Neural progenitor cell (in vitro differentiated cells): ENCODE measurements around the gene MMEL1. TPM values are rescaled to one million over a fixed set of nuclear protein-coding genes. Genes with fewer than 3 reads are reported as not detected.

ENCODE experiments used
- DNase-seq: peaks from one replicate; pipeline ENCODE4 v3.0.0-alpha.2; 2016; ENCODE audit warnings: low spot score
- H2AFZ ChIP-seq: fragments of 200-600 bp; sonication (generic); replicated peaks from 2 replicates; pipeline ENCODE4 v1.6.1; 2016; ENCODE audit warnings: antibody characterized with exemption
- H3F3A ChIP-seq: fragments of 200-600 bp; sonication (generic); 2 replicates; pipeline ENCODE4 v1.6.1; 2016; ENCODE audit warnings: antibody characterized with exemption, low read depth
- H3K27ac ChIP-seq: fragments of 200-600 bp; sonication (generic); 2 replicates; pipeline ENCODE4 v1.5.1; 2016; ENCODE audit warnings: mild to moderate bottlenecking
- H3K27me3 ChIP-seq: fragments of 200-600 bp; sonication (generic); 2 replicates; pipeline ENCODE4 v1.6.1; 2016; ENCODE audit warnings: mild to moderate bottlenecking, moderate library complexity
- H3K36me3 ChIP-seq: fragments of 200-600 bp; sonication (generic); 2 replicates; pipeline ENCODE4 v1.5.1; 2016
- H3K4me1 ChIP-seq: fragments of 200-600 bp; sonication (generic); 2 replicates; pipeline ENCODE4 v1.6.1; 2016; ENCODE audit warnings: mixed run types
- H3K4me2 ChIP-seq: fragments of 200-600 bp; sonication (generic); 2 replicates; pipeline ENCODE4 v1.6.1; 2016
- H3K4me3 ChIP-seq: fragments of 200-600 bp; sonication (generic); 2 replicates; pipeline ENCODE4 v1.5.1; 2016
- H3K79me2 ChIP-seq: fragments of 200-600 bp; sonication (generic); 2 replicates; pipeline ENCODE4 v1.6.1; 2016; ENCODE audit warnings: low read depth
- H3K9ac ChIP-seq: fragments of 200-600 bp; sonication (generic); 2 replicates; pipeline ENCODE4 v1.6.1; 2016
- H3K9me3 ChIP-seq: fragments of 200-600 bp; sonication (generic); 2 replicates; pipeline ENCODE4 v1.5.1; 2016; ENCODE audit warnings: low read depth
- H4K20me1 ChIP-seq: fragments of 200-600 bp; sonication (generic); 2 replicates; pipeline ENCODE4 v1.6.1; 2016; ENCODE audit warnings: low read depth
- H3K27ac Mint-ChIP-seq: 3 replicates; pipeline ENCODE4 v1.8.0; 2021; ENCODE audit warnings: mixed read lengths
- H3K27me3 Mint-ChIP-seq: 2 replicates; pipeline ENCODE4 v1.8.0; 2022; ENCODE audit warnings: low read depth, mild to moderate bottlenecking, inconsistent platforms, moderate library complexity, mixed read lengths; ENCODE audit not compliant: insufficient read depth
- H3K36me3 Mint-ChIP-seq: 3 replicates; pipeline ENCODE4 v1.8.0; 2021; ENCODE audit warnings: mixed read lengths
- H3K4me1 Mint-ChIP-seq: 3 replicates; pipeline ENCODE4 v1.8.0; 2021; ENCODE audit warnings: mixed read lengths
- H3K4me3 Mint-ChIP-seq: 3 replicates; pipeline ENCODE4 v1.8.0; 2021; ENCODE audit warnings: mild to moderate bottlenecking, moderate library complexity, mixed read lengths
- H3K9me3 Mint-ChIP-seq: 3 replicates; pipeline ENCODE4 v1.8.0; 2020; ENCODE audit warnings: mixed read lengths
- CTCF ChIP-seq: fragments of 200-600 bp; sonication (generic); IDR thresholded peaks from 2 replicates; pipeline ENCODE4 v1.5.1; 2017; ENCODE audit warnings: antibody characterized with exemption, mild to moderate bottlenecking
- EZH2 ChIP-seq: fragments of 200-600 bp; sonication (generic); IDR thresholded peaks from 2 replicates; pipeline ENCODE4 v1.6.1; 2017; ENCODE audit warnings: antibody characterized with exemption, mild to moderate bottlenecking, moderate library complexity
- EZH2phosphoT487 ChIP-seq: fragments of 200-600 bp; sonication (generic); IDR thresholded peaks from 2 replicates; pipeline ENCODE4 v1.6.1; 2017; ENCODE audit warnings: antibody characterized with exemption
- total RNA-seq: library from RNA; depleted of rRNA; stranded (reverse); fragments of >200 nt; gene quantifications from 2 replicates; pipeline ENCODE4 v1.2.3, GENCODE V29; 2015; ENCODE audit warnings: low replicate concordance

The MMEL1 gene
- total RNA-seq, 1 donor from 2014 or later = 0.19 TPM

GRCh38 chr1:2639203-2639602 lies 6.4 kb upstream of the MMEL1 start:
- H3K36me3 ChIP-seq = no peaks in the 10 kb centered on the region
- H4K20me1 ChIP-seq = peaks cover 21% of the 10 kb centered on the region
- Mint-ChIP-seq H3K4me3 (peak overlapping the region; percentile 62), H3K27me3 (peaks cover 13% of the 10 kb centered on the region), H3K27ac (no peak overlapping the region), H3K4me1 (no peaks in the 10 kb centered on the region), H3K36me3 (no peaks in the 10 kb centered on the region), H3K9me3 (peaks cover 5% of the 10 kb centered on the region)
- DNase-seq = no peak
- no peak overlapping the region for H3K27ac ChIP-seq
- H3K79me2 ChIP-seq = peaks cover 13% of the 10 kb centered on the region
- H3K9me3 ChIP-seq = no peaks in the 10 kb centered on the region
- H3K4me2 ChIP-seq = no peak overlapping the region
- no peak overlapping the region for H3K4me3 ChIP-seq
- H3F3A ChIP-seq = peaks cover 2% of the 10 kb centered on the region
- peaks cover 11% of the 10 kb centered on the region for H3K4me1 ChIP-seq
- H3K27me3 ChIP-seq = peaks cover 50% of the 10 kb centered on the region
- no peak overlapping the region for H3K9ac ChIP-seq
- no peak overlapping the region for H2AFZ ChIP-seq
- TF ChIP-seq EZH2phosphoT487 (no peak), CTCF (no peak), EZH2 (no peak)

GRCh38 chr1:2638466-2639115 lies 5.8 kb upstream of the MMEL1 start:
- Mint-ChIP-seq H3K4me1 (no peaks in the 10 kb centered on the region), H3K9me3 (peaks cover 5% of the 10 kb centered on the region), H3K4me3 (peak overlapping the region; percentile 62), H3K36me3 (no peaks in the 10 kb centered on the region), H3K27me3 (peaks cover 12% of the 10 kb centered on the region), H3K27ac (no peak overlapping the region)
- peaks cover 43% of the 10 kb centered on the region for H3K27me3 ChIP-seq
- peaks cover 21% of the 10 kb centered on the region for H4K20me1 ChIP-seq
- peaks cover 11% of the 10 kb centered on the region for H3K4me1 ChIP-seq
- H3K36me3 ChIP-seq = no peaks in the 10 kb centered on the region
- TF ChIP-seq EZH2 = no peak
- no peak for TF ChIP-seq CTCF
- no peak for TF ChIP-seq EZH2phosphoT487
- no peak overlapping the region for H2AFZ ChIP-seq
- H3K4me3 ChIP-seq = no peak overlapping the region
- no peak overlapping the region for H3K9ac ChIP-seq
- no peak for DNase-seq
- peaks cover 2% of the 10 kb centered on the region for H3F3A ChIP-seq
- H3K9me3 ChIP-seq = no peaks in the 10 kb centered on the region
- no peak overlapping the region for H3K4me2 ChIP-seq
- H3K27ac ChIP-seq = no peak overlapping the region
- H3K79me2 ChIP-seq = peaks cover 13% of the 10 kb centered on the region

- no peaks in the 10 kb centered on the region for H3K4me1 Mint-ChIP-seq
- H3K27ac ChIP-seq = no peak overlapping the region
- no peaks in the 10 kb centered on the region for H3K36me3 ChIP-seq
- TF ChIP-seq EZH2 (no peak), EZH2phosphoT487 (no peak), CTCF (no peak)
- peaks cover 42% of the 10 kb centered on the region for H3K27me3 ChIP-seq
- no peak overlapping the region for H3K4me2 ChIP-seq
- DNase-seq = no peak
- peaks cover 14% of the 10 kb centered on the region for H3K4me1 ChIP-seq
- H3K9me3 ChIP-seq = no peaks in the 10 kb centered on the region
- no peaks in the 10 kb centered on the region for H3K36me3 Mint-ChIP-seq
- no peak overlapping the region for H3K4me3 Mint-ChIP-seq
- H2AFZ ChIP-seq = no peak overlapping the region
- peaks cover 2% of the 10 kb centered on the region for H3F3A ChIP-seq
- H3K27ac Mint-ChIP-seq = no peak overlapping the region
- peaks cover 12% of the 10 kb centered on the region for H3K79me2 ChIP-seq
- H3K4me3 ChIP-seq = no peak overlapping the region
- H3K9ac ChIP-seq = no peak overlapping the region
- peaks cover 21% of the 10 kb centered on the region for H4K20me1 ChIP-seq
- H3K27me3 Mint-ChIP-seq = peaks cover 12% of the 10 kb centered on the region
- peaks cover 5% of the 10 kb centered on the region for H3K9me3 Mint-ChIP-seq
Measured at GRCh38 chr1:2637442-2638145, 4.8 kb upstream of the MMEL1 start.
